WERI-Rb-1 (cell line): ENCODE data around the gene PDSS1.
"Not testable (repeated sequence)": the region's sequence is repeated elsewhere in the genome, so short reads cannot be mapped to it uniquely, and the experiment has no call there.

Source experiments
- DNase-seq: peaks from one replicate; pipeline ENCODE4 v3.0.0-alpha.2; 2020
- H3K27ac ChIP-seq: fragments of 250-450 bp; sonication (Bioruptor Pico); 2 replicates; pipeline ENCODE4 v1.5.1; 2020; ENCODE audit warnings: mild to moderate bottlenecking, moderate library complexity
- H3K27me3 ChIP-seq: fragments of 250-450 bp; sonication (Bioruptor Pico); 2 replicates; pipeline ENCODE4 v1.5.1; 2021; ENCODE audit warnings: mild to moderate bottlenecking, low read depth, moderate library complexity; ENCODE audit not compliant: insufficient read depth, severe bottlenecking
- H3K36me3 ChIP-seq: fragments of 250-450 bp; sonication (Bioruptor Pico); 2 replicates; pipeline ENCODE4 v1.5.1; 2020; ENCODE audit warnings: mild to moderate bottlenecking, moderate library complexity
- H3K4me3 ChIP-seq: 2 replicates; pipeline ENCODE4 v1.5.1; 2011; ENCODE audit warnings: low read depth, mild to moderate bottlenecking, control low read depth, low read length
- H3K9me3 ChIP-seq: fragments of 250-450 bp; sonication (Bioruptor Pico); 2 replicates; pipeline ENCODE4 v1.5.1; 2021; ENCODE audit warnings: mild to moderate bottlenecking, moderate library complexity; ENCODE audit not compliant: severe bottlenecking
- TF ChIP-seq, protein P1 (sequence below): IDR thresholded peaks from 2 replicates; pipeline ENCODE4 v1.5.1; 2011; ENCODE audit warnings: low read depth, mild to moderate bottlenecking, control low read depth, inconsistent platforms, low read length

PDSS1 gene

GRCh38 chr10:26781797-26782196, 84.3 kb downstream of the PDSS1 start:
- DNase-seq = no peak
- H3K4me3 ChIP-seq = no peak overlapping the region
- no peak overlapping the region for H3K27ac ChIP-seq
- TF ChIP-seq, protein P1, sequence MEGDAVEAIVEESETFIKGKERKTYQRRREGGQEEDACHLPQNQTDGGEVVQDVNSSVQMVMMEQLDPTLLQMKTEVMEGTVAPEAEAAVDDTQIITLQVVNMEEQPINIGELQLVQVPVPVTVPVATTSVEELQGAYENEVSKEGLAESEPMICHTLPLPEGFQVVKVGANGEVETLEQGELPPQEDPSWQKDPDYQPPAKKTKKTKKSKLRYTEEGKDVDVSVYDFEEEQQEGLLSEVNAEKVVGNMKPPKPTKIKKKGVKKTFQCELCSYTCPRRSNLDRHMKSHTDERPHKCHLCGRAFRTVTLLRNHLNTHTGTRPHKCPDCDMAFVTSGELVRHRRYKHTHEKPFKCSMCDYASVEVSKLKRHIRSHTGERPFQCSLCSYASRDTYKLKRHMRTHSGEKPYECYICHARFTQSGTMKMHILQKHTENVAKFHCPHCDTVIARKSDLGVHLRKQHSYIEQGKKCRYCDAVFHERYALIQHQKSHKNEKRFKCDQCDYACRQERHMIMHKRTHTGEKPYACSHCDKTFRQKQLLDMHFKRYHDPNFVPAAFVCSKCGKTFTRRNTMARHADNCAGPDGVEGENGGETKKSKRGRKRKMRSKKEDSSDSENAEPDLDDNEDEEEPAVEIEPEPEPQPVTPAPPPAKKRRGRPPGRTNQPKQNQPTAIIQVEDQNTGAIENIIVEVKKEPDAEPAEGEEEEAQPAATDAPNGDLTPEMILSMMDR = no peak
- no peaks in the 10 kb centered on the region for H3K27me3 ChIP-seq
- H3K36me3 ChIP-seq = no peaks in the 10 kb centered on the region
- no peaks in the 10 kb centered on the region for H3K9me3 ChIP-seq

DNA sequence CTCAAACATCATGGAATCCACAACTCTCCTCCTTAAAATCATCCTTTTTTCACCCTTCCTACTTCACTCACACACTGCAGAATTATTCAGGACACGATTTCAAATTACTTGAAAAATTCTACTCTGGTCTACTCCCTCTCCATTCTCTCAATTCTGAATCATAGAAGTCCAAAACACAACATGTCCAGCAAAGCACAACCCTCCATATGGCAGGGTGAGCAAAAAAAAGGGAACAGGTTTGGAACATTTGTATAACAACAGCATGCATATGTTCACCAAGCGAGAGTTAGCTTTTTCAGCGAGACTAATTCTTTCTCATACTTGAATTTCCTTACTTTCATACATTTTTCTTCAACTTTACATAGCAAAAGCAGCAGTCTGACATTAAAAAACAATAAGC, 89.9 kb downstream of the PDSS1 start:
- no peak overlapping the region for H3K27ac ChIP-seq
- H3K27me3 ChIP-seq = no peaks in the 10 kb centered on the region

GRCh38 chr10:26789779-26790178, 92.3 kb downstream of the PDSS1 start:
- not testable (repeated sequence) for H3K27me3 ChIP-seq, H3K27ac ChIP-seq, H3K36me3 ChIP-seq, H3K9me3 ChIP-seq, H3K4me3 ChIP-seq, DNase-seq

More for the DNA sequence above, 89.9 kb downstream of the PDSS1 start:
- no peak for DNase-seq
- H3K4me3 ChIP-seq = no peak overlapping the region
- H3K9me3 ChIP-seq = no peaks in the 10 kb centered on the region
- TF ChIP-seq, protein P1 = no peak
- no peaks in the 10 kb centered on the region for H3K36me3 ChIP-seq

DNA sequence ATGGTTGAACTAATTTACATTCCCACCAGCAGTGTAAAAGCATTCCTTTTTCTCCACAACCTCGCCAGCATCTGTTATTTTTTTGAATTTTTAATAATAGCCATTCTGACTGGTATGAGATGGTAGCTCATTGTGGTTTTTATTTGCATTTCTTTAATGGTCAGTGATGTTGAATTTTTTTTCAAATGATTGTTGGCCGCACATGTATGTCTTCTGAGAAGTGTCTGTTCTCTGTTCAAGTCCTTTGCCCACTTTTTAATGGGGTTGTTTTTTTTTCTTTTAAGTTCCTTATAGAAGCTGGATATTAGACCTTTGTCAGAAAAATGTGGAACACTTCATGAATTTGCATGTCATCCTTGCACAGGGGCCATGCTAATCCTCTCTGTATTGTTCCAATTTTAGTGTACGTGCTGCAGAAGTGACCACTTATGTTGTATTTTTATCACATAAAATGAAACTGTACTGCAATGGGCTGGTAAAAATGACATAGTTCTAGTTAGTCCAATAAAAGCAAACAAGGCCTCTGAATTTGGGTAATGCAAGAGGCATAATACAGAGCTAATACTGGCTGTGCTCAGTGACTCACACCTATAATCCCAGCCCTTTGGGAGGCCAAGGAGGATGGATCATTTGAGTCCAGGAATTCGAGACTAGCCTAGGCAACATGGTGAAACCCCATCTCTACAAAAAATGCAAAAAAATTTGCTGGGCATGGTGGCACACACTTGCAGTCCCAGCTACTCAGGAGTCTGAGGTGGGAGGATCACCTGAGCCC, 92.9 kb downstream of the PDSS1 start:
- Histone ChIP-seq H3K27me3 (no peaks in the 10 kb centered on the region), H3K36me3 (no peaks in the 10 kb centered on the region), H3K4me3 (no peak overlapping the region), H3K27ac (no peak overlapping the region), H3K9me3 (no peaks in the 10 kb centered on the region)
- TF ChIP-seq, protein P1 = no peak
- no peak for DNase-seq

DNA sequence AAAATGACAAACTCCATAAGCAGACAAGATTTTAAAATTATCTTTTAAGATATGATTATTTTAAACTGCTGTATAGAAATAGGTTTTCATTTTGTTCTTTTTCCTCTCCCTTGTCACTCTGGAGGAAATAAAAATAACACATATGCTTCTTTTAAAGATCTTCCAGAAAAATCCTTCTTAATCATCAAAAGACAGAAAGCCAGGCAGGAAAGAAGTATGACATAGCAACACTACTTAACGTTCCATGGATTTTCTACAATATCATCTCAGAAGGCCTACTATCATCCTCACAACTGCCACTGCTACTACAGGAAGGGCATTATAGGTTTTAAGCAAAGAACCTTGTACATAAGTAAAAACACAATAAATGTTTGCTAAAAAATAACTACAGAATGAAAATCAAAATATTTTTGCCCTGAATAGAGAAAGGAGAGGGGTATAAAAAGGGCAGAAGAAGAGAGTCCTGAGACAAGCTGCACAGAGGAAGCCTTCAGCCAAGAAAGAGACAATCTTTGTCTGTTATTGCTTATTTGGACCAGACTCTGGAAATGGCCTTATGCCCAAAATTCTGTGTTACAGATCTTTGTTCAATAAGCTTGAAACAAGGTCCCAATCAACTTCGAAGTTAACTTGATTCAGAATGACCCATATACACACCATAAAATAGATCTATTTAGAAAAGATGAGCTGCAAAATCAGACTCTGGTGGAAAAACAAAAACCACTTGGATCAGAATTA, 95.4 kb downstream of the PDSS1 start:
- Histone ChIP-seq H3K9me3 (no peaks in the 10 kb centered on the region), H3K27me3 (no peaks in the 10 kb centered on the region), H3K27ac (no peak overlapping the region), H3K36me3 (no peaks in the 10 kb centered on the region), H3K4me3 (no peak overlapping the region)
- TF ChIP-seq, protein P1 = no peak
- no peak for DNase-seq
